ENCODE measurements around the gene LRRC37B. TPM values are rescaled to one million over a fixed set of nuclear protein-coding genes. Genes with fewer than 3 reads are reported as not detected.

Gene LRRC37B
- total RNA-seq, 1 experiment from 2014 or later, result 12.9 TPM

DNA sequence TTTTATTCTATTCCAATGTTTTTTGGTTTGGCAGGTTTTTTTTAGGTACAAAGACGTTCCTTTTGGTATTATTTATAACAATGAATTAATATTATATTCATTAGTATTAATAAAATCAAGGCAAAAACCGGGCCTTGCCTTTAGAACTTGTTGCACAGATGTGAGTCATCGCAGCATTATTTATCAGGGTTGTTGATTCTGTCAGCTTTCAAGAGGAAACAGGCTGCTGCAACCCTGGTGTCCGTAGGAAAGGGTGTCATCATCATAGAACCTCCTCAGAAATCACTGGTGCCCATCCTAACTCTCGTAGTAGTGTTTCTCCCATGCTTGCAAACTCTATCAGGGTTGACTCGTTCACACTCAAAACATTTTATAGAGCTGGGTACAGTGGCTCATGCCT, 10.2 kb upstream of the LRRC37B start:
- BruUV-seq (replicated peaks), result no TSS peak
- no peak for DNase-seq
- Mint-ChIP-seq H3K4me1 (ENCODE audit: low read depth, unreplicated experiment) (no peaks in the 10 kb centered on the region), H3K27ac (ENCODE audit: unreplicated experiment) (no peak overlapping the region), H3K27me3 (ENCODE audit: unreplicated experiment) (no peaks in the 10 kb centered on the region), H3K36me3 (ENCODE audit: insufficient read depth, unreplicated experiment) (peaks cover 49% of the 10 kb centered on the region), H3K9me3 (ENCODE audit: low read depth, unreplicated experiment) (no peaks in the 10 kb centered on the region), H3K4me3 (ENCODE audit: low read depth, unreplicated experiment) (no peak overlapping the region)
- TF ChIP-seq, protein P1, sequence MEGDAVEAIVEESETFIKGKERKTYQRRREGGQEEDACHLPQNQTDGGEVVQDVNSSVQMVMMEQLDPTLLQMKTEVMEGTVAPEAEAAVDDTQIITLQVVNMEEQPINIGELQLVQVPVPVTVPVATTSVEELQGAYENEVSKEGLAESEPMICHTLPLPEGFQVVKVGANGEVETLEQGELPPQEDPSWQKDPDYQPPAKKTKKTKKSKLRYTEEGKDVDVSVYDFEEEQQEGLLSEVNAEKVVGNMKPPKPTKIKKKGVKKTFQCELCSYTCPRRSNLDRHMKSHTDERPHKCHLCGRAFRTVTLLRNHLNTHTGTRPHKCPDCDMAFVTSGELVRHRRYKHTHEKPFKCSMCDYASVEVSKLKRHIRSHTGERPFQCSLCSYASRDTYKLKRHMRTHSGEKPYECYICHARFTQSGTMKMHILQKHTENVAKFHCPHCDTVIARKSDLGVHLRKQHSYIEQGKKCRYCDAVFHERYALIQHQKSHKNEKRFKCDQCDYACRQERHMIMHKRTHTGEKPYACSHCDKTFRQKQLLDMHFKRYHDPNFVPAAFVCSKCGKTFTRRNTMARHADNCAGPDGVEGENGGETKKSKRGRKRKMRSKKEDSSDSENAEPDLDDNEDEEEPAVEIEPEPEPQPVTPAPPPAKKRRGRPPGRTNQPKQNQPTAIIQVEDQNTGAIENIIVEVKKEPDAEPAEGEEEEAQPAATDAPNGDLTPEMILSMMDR (IDR thresholded peaks at IDR 0.05; ENCODE audit: unreplicated experiment), result no peak
- CTCF ChIA-PET, result no interaction called here
- intact Hi-C loops (cut with micrococcal nuclease; ENCODE audit: unreplicated experiment), result no loop called here

- TF ChIP-seq, protein P1 (IDR thresholded peaks at IDR 0.05; ENCODE audit: unreplicated experiment), result no peak
- Mint-ChIP-seq H3K36me3 (ENCODE audit: insufficient read depth, unreplicated experiment) (peaks cover 36% of the 10 kb centered on the region), H3K4me3 (ENCODE audit: low read depth, unreplicated experiment) (peak overlapping the region; percentile 86), H3K27me3 (ENCODE audit: unreplicated experiment) (no peaks in the 10 kb centered on the region), H3K4me1 (ENCODE audit: low read depth, unreplicated experiment) (peaks cover 20% of the 10 kb centered on the region), H3K27ac (ENCODE audit: unreplicated experiment) (peak overlapping the region; percentile 68), H3K9me3 (ENCODE audit: low read depth, unreplicated experiment) (no peaks in the 10 kb centered on the region)
- BruUV-seq (replicated peaks), result no TSS peak
- CTCF ChIA-PET, result interaction anchor here (0.5 to 2.5 kb wide), 3 partner anchors 9 to 131 kb away, joined by 5 to 14 read pairs (median 5); no protein-coding TSS in a partner anchor
- intact Hi-C loops (cut with micrococcal nuclease; ENCODE audit: unreplicated experiment), result loop anchor here (5.0 kb wide), 1 partner anchor 130 kb away; no protein-coding TSS in a partner anchor
- DNase-seq, result peak; percentile 17
Measured at GRCh38 chr17:32007463-32008298, 498 bp downstream of the LRRC37B start.

GRCh38 chr17:32009262-32009542, 2.0 kb downstream of the LRRC37B start:
- CTCF ChIA-PET, result no interaction called here
- no peak overlapping the region for H3K4me3 Mint-ChIP-seq (ENCODE audit: low read depth, unreplicated experiment)
- H3K27me3 Mint-ChIP-seq (ENCODE audit: unreplicated experiment), result no peaks in the 10 kb centered on the region
- intact Hi-C loops (cut with micrococcal nuclease; ENCODE audit: unreplicated experiment), result loop anchor here (5.0 kb wide), 1 partner anchor 128 kb away; no protein-coding TSS in a partner anchor
- H3K27ac Mint-ChIP-seq (ENCODE audit: unreplicated experiment), result no peak overlapping the region
- no peaks in the 10 kb centered on the region for H3K9me3 Mint-ChIP-seq (ENCODE audit: low read depth, unreplicated experiment)
- no TSS peak for BruUV-seq (replicated peaks)
- TF ChIP-seq, protein P1 (IDR thresholded peaks at IDR 0.05; ENCODE audit: unreplicated experiment), result no peak
- peaks cover 32% of the 10 kb centered on the region for H3K36me3 Mint-ChIP-seq (ENCODE audit: insufficient read depth, unreplicated experiment)
- H3K4me1 Mint-ChIP-seq (ENCODE audit: low read depth, unreplicated experiment), result peaks cover 16% of the 10 kb centered on the region
- no peak for DNase-seq

DNA sequence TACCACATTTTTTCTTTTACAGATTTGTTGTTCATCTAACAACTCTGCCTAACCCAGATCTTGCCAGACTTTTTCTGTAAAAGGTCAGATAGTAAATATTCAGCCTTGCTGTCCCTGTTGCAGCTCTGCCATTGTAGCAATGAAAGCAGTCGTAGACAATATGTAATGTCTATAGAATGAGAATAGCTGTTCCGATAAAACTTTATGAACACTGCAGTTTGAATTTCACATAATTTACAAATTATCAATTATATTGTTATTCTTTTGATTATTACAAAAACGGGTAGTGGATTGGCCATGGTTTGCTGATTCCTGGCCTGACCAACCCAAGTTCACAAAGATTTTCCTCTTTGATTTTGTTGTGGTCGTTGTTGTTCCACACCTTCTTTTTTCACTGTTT, 2.9 kb downstream of the LRRC37B start:
- Mint-ChIP-seq H3K27ac (ENCODE audit: unreplicated experiment) (no peak overlapping the region), H3K36me3 (ENCODE audit: insufficient read depth, unreplicated experiment) (peaks cover 32% of the 10 kb centered on the region), H3K27me3 (ENCODE audit: unreplicated experiment) (no peaks in the 10 kb centered on the region), H3K9me3 (ENCODE audit: low read depth, unreplicated experiment) (no peaks in the 10 kb centered on the region), H3K4me3 (ENCODE audit: low read depth, unreplicated experiment) (no peak overlapping the region), H3K4me1 (ENCODE audit: low read depth, unreplicated experiment) (peaks cover 7% of the 10 kb centered on the region)
- intact Hi-C loops (cut with micrococcal nuclease; ENCODE audit: unreplicated experiment), result no loop called here
- no TSS peak for BruUV-seq (replicated peaks)
- DNase-seq, result no peak
- TF ChIP-seq, protein P1 (IDR thresholded peaks at IDR 0.05; ENCODE audit: unreplicated experiment), result no peak
- CTCF ChIA-PET, result no interaction called here
